ENCODE data around the gene PPFIA3. TPM values are rescaled to one million over a fixed set of nuclear protein-coding genes. Genes with fewer than 3 reads are reported as not detected.
"Not testable (repeated sequence)": the region's sequence is repeated elsewhere in the genome, so short reads cannot be mapped to it uniquely, and the experiment has no call there.

The PPFIA3 gene
- total RNA-seq, 2 donors from 2014 or later: 27.5 to 36.3 TPM

DNA sequence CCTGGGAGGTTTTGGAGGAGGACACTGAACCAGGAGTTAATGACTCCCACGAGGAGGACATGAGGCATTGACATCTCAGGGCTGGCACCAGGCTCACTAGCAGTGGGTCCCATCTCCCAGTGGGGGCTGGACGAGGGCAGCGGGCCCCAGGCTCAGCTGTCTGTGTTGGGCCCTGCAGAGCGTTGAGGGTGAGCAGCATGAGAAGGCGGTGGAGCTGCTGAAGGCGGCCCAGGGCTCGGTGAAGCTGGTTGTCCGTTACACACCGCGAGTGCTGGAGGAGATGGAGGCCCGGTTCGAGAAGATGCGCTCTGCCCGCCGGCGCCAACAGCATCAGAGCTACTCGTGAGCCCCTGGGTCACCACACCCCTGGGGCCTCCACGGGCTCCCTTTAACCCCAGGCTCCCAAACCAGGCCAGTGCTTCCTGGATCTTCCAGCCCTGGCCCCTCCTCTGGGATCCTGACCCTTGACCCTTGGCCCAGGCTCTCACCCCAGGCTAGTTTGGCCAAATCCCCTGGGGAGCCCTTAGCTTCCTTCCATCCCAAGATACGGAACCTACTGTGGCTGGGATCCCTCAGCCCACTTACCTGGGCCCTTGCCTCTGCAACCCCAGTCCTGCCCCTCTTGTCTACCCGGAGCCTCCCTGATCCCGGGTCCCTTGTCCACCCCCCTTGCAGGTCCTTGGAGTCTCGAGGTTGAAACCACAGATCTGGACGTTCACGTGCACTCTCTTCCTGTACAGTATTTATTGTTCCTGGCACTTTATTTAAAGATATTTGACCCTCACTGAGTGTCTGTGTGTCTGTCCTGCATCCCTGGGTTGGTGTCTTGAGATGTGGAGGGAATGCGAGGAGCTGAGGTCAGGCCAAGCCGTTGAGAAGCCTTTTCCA lies 1.4 kb upstream of the PPFIA3 start:
- H3K4me1 ChIP-seq: peaks cover 25% of the 10 kb centered on the region

DNA sequence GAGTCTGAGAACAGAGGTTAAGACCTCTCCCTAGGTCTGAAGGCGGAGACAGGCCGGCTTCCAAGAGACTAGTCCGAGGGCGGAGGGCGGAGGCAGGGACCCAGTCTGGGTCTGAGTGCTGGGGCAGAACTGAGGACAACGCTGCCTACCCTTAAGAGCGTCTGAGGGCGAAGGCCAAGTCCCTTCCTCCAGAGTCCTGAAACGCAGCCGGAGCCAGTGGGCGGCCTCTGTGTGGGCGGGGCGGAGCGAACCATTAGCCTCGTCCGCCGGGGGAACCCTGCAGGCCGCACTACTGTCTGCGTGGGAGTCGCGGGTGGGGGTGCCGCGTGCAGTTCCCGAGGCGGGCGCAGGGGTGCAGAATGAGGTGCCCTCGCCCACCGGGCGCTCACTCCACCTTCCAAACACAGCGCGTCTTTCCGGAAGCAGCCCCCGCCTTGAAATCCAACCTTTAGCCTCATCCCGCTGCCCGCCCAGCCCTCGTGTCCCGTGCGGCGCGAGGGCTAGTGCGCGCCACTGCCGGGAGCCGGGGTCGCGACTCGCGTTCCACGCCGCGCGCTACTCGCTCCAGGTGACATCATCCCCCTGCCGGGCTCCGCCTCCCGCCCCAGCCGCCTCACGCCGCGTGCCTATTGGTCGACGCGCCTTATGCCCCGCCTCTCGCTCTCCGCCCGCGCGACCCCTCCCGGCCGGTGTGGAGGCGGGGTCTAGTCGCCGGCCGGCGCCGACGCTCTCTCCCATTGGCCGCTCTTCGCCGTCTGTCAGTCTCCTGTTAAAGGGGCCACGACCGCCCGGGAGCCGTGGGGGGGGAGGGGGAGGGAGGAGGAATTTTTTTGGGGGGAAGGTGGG lies 556 bp upstream of the PPFIA3 start, which contains the start of gene C19orf73:
Gene C19orf73, minus strand, starts transcription at position 579 of the 846 bp plus-strand sequence. Its CDS starts 121 bp downstream, at position 458.
- Histone ChIP-seq H3K27me3 (no peaks in the 10 kb centered on the region), H3K27ac (peak within 1 kb of the TSS; percentile 96), H3K4me1 (peaks cover 20% of the 10 kb centered on the region), H3K4me3 (peak within 1 kb of the TSS; percentile 68), H3K9me3 (no peaks in the 10 kb centered on the region), H3K9ac (ENCODE audit: low read depth in 2 of 2, low read length in 2 of 2) (peak within 1 kb of the TSS; percentile 85 to 92), H3K36me3 (no peaks in the 10 kb centered on the region)
- intact Hi-C loops (cut with DNase I): no loop called here
- TF ChIP-seq, protein P1, sequence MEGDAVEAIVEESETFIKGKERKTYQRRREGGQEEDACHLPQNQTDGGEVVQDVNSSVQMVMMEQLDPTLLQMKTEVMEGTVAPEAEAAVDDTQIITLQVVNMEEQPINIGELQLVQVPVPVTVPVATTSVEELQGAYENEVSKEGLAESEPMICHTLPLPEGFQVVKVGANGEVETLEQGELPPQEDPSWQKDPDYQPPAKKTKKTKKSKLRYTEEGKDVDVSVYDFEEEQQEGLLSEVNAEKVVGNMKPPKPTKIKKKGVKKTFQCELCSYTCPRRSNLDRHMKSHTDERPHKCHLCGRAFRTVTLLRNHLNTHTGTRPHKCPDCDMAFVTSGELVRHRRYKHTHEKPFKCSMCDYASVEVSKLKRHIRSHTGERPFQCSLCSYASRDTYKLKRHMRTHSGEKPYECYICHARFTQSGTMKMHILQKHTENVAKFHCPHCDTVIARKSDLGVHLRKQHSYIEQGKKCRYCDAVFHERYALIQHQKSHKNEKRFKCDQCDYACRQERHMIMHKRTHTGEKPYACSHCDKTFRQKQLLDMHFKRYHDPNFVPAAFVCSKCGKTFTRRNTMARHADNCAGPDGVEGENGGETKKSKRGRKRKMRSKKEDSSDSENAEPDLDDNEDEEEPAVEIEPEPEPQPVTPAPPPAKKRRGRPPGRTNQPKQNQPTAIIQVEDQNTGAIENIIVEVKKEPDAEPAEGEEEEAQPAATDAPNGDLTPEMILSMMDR (IDR thresholded peaks at IDR 0.05): no peak
- DNase-seq: peak; percentile 96

More for the DNA sequence above, 1.4 kb upstream of the PPFIA3 start:
- no peaks in the 10 kb centered on the region for H3K36me3 ChIP-seq
- H3K27ac ChIP-seq: peak overlapping the region; percentile 96
- intact Hi-C loops (cut with DNase I): no loop called here
- H3K27me3 ChIP-seq: no peaks in the 10 kb centered on the region
- no peaks in the 10 kb centered on the region for H3K9me3 ChIP-seq
- H3K9ac ChIP-seq (ENCODE audit: low read depth in 2 of 2, low read length in 2 of 2): peak overlapping the region; percentile 85 to 92
- peak overlapping the region; percentile 68 for H3K4me3 ChIP-seq
- DNase-seq: peak; percentile 45
- TF ChIP-seq, protein P1 (IDR thresholded peaks at IDR 0.05): no peak

DNA sequence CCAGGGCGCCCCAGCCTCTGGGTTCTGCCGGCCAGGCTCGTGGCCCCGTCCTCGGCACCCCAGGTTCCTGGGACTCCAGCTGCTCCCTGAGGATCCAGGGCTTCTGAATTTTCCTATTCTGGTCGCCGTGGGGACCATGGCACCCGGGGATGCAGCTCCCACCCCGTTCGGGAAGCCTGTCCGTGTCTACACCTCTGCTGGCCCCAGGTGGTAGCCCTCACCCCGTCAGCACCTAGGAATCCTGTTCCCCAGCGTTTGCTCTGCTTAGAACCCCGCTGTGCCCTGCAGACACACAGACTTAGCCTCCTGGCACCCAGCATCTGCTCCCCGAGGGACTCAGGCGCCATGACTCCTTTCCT lies 960 bp downstream of the PPFIA3 start:
- no peaks in the 10 kb centered on the region for H3K36me3 ChIP-seq
- DNase-seq: no peak
- peaks cover 18% of the 10 kb centered on the region for H3K4me1 ChIP-seq
- TF ChIP-seq, protein P1 (IDR thresholded peaks at IDR 0.05): no peak
- intact Hi-C loops (cut with DNase I): no loop called here
- no peaks in the 10 kb centered on the region for H3K9me3 ChIP-seq
- no peaks in the 10 kb centered on the region for H3K27me3 ChIP-seq
- peak overlapping the region; percentile 68 for H3K4me3 ChIP-seq
- H3K27ac ChIP-seq: no peak overlapping the region
- peak overlapping the region; percentile 66 to 72 for H3K9ac ChIP-seq (ENCODE audit: low read depth in 2 of 2, low read length in 2 of 2)

DNA sequence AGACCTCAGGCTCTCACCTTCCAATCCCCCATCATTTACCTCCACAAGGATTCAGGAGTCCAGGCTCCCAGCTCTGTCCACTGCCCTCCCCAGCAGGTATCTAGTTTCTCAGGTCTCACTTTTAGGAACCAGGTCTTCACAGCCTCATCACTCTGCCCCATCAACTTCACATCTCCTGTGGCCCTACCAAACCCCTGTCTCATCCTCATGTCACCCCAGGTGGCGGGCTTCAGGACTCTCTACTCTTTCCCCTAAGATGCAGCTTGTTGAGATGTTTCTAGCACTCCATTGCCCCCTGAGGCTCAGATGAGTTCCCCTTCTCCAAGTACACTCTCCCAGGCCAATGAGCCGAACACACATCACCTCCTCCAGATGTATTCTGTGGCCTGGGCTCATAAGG lies 1.5 kb downstream of the PPFIA3 start:
- no peak overlapping the region for H3K4me3 ChIP-seq
- DNase-seq: no peak
- no peaks in the 10 kb centered on the region for H3K27me3 ChIP-seq
- H3K36me3 ChIP-seq: no peaks in the 10 kb centered on the region
- no peak overlapping the region for H3K27ac ChIP-seq
- H3K9me3 ChIP-seq: no peaks in the 10 kb centered on the region
- TF ChIP-seq, protein P1 (IDR thresholded peaks at IDR 0.05): no peak
- no peak overlapping the region for H3K9ac ChIP-seq (ENCODE audit: low read depth in 2 of 2, low read length in 2 of 2)
- intact Hi-C loops (cut with DNase I): no loop called here
- H3K4me1 ChIP-seq: peaks cover 16% of the 10 kb centered on the region

DNA sequence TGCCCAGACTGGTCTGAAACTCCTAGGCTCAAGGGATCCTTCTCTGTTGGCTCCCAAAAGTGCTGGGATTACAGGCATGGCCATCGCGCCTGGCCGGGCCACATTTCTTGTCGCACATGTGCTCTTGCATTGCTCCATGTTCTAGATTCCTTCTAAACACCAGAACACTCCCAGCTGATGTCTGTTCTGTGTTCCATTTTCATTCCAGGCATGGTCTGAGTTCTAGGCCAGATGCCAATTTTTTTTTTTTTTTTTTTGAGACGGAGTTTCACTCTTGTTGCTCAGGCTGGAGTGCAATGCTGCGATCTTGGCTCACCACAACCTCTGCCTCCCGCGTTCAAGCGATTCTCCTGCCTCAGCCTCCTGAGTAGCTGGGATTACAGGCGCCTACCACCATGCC lies 2.5 kb downstream of the PPFIA3 start:
- intact Hi-C loops (cut with DNase I): not testable (repeated sequence)

DNA sequence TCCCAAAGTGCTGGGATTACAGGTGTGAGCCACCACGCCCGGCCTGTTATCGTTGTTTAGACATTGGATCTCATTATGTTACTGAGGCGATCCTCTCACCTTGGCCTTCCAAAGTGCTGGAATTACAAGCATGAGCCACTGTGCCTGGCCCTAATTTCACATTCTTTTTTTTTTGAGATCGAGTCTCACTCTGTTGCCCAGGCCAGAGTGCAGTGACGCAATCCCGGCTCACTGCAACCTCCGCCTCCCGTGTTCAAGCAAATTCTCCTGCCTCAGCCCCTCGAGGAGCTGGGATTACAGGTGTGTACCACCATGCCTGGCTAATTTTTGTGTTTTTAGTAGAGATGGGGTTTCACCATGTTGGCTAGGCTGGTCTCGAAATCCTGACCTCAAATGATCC lies 3.9 kb downstream of the PPFIA3 start:
- H3K9ac ChIP-seq (ENCODE audit: low read depth in 2 of 2, low read length in 2 of 2); H3K27ac ChIP-seq; H3K4me3 ChIP-seq; H3K27me3 ChIP-seq; H3K36me3 ChIP-seq; H3K4me1 ChIP-seq; H3K9me3 ChIP-seq; DNase-seq; intact Hi-C loops (cut with DNase I): not testable (repeated sequence)

More for the DNA sequence above, 2.5 kb downstream of the PPFIA3 start:
- not testable (repeated sequence) for H3K9ac ChIP-seq (ENCODE audit: low read depth in 2 of 2, low read length in 2 of 2); H3K27ac ChIP-seq; H3K4me3 ChIP-seq; H3K27me3 ChIP-seq; DNase-seq; H3K36me3 ChIP-seq; H3K9me3 ChIP-seq
- H3K4me1 ChIP-seq: peaks cover 16% of the 10 kb centered on the region
